IMR-90 (cell line): Measurements from ENCODE around the gene GPC6.

ENCODE experiments used
- RFX5 ChIP-seq: IDR thresholded peaks from 2 replicates; pipeline ENCODE4 v1.8.0; 2012; ENCODE audit warnings: low read depth, mild to moderate bottlenecking, low read length, moderate library complexity
- TF ChIP-seq, protein P1 (sequence below): conservative IDR thresholded peaks from 2 replicates; pipeline ENCODE4 v1.5.1; 2012; ENCODE audit warnings: mild to moderate bottlenecking, low read depth, low read length, improper control_type of control experiment

DNA sequence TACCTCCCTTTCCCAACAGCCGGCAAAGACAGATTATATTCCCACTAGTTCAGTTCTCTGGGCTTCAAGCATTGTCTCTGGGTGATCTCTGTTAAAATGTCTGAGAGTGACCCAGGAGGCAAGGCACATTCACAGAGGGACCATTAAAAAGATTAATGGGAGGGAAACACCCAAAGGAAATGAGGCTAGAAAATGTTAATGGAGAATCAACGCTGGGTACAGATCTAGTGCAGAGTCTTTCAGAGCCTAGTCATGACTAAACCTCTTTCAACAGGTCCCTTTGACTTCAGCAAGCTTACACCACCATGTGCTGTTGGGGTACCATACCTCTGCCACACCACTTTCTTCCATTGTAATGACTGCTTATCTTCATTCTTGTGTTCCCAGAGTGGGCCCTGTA, 894.3 kb downstream of the GPC6 start:
- TF ChIP-seq, protein P1, sequence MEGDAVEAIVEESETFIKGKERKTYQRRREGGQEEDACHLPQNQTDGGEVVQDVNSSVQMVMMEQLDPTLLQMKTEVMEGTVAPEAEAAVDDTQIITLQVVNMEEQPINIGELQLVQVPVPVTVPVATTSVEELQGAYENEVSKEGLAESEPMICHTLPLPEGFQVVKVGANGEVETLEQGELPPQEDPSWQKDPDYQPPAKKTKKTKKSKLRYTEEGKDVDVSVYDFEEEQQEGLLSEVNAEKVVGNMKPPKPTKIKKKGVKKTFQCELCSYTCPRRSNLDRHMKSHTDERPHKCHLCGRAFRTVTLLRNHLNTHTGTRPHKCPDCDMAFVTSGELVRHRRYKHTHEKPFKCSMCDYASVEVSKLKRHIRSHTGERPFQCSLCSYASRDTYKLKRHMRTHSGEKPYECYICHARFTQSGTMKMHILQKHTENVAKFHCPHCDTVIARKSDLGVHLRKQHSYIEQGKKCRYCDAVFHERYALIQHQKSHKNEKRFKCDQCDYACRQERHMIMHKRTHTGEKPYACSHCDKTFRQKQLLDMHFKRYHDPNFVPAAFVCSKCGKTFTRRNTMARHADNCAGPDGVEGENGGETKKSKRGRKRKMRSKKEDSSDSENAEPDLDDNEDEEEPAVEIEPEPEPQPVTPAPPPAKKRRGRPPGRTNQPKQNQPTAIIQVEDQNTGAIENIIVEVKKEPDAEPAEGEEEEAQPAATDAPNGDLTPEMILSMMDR = no peak
- TF ChIP-seq RFX5 = no peak
